HepG2 (cell line): ENCODE results near the gene ZMIZ1. TPM values are rescaled to one million over a fixed set of nuclear protein-coding genes. Genes with fewer than 3 reads are reported as not detected.

ENCODE experiments used
- ATAC-seq: fragments of 200-7000 bp; cut with Tn5 transposase; 3 replicates; pipeline ENCODE4 v1.9.1; 2020; ENCODE audit warnings: mild to moderate bottlenecking, moderate library complexity
- BruUV-seq: library from RNA; stranded (reverse); fragments of 400-500 nt; replicated peaks from 2 replicates; lab custom pipeline; 2021; lab: Mats Ljungman, UMichigan
- CTCF ChIA-PET: fragments of 300-600 bp; formaldehyde crosslinking; extraction: SDS; loops from one replicate; lab custom pipeline; 2021; ENCODE audit warnings: low total read pairs, inconsistent platforms, low intra/inter-chr PET ratio; lab: Yijun Ruan, JAX
- POLR2A ChIA-PET: fragments of 350-600 bp; sonication (Branson Sonifier 250); formaldehyde crosslinking; loops from one replicate; lab custom pipeline; 2020; ENCODE audit warnings: antibody characterized with exemption, inconsistent platforms; lab: Yijun Ruan, JAX
- DNase-seq: peaks from one replicate; pipeline ENCODE4 v3.0.0-alpha.2; 2015; ENCODE audit warnings: low spot score
- FAIRE-seq: peaks from 3 replicates; lab custom pipeline; 2011; peaks lifted over from hg19 to GRCh38; lab: Jason Lieb, UNC
- H2AFZ ChIP-seq: one replicate; pipeline ENCODE4 v1.6.1; 2011; ENCODE audit warnings: low read length, inconsistent platforms
- H3K27ac ChIP-seq: fragments of 300-600 bp; 3 replicates; pipeline ENCODE4 v1.8.0; 2011; ENCODE audit warnings: mixed run types, mild to moderate bottlenecking, mixed read lengths, low read length, inconsistent platforms; ENCODE audit not compliant: insufficient read depth; ENCODE audit errors: extremely low read length
- H3K27me3 ChIP-seq, 2 experiments: fragments of 200-600 bp in 1 of 2; 2 replicates in 1 of 2; 3 replicates in 1 of 2; pipeline versions ENCODE4 v1.6.0 to v1.8.0; 2011; ENCODE audit warnings: low read length in 2 of 2, mild to moderate bottlenecking in 2 of 2, moderate library complexity in 2 of 2, inconsistent platforms in 1 of 2; ENCODE audit not compliant: insufficient read depth in 2 of 2, control insufficient read depth in 1 of 2
- H3K36me3 ChIP-seq, 2 experiments: fragments of 200-600 bp in 1 of 2; replicated peaks in 1 of 2; 2 replicates in 1 of 2; 3 replicates in 1 of 2; pipeline versions ENCODE4 v1.5.1 to v1.8.0; 2011; ENCODE audit warnings: low read length in 2 of 2, inconsistent platforms in 1 of 2; ENCODE audit not compliant: insufficient read depth in 2 of 2, control insufficient read depth in 1 of 2
- H3K4me1 ChIP-seq: 2 replicates; pipeline ENCODE4 v1.5.1; 2012; ENCODE audit warnings: low read length, inconsistent platforms; ENCODE audit not compliant: insufficient read depth
- H3K4me2 ChIP-seq: 2 replicates; pipeline ENCODE4 v1.6.0; 2011; ENCODE audit warnings: low read depth, low read length, inconsistent platforms
- H3K4me3 ChIP-seq, 3 experiments: fragments of 200-600 bp in 1 of 3; sonication (generic), shearing (Covaris generic) in 1 of 3; replicated peaks in 1 of 3; 2 replicates each; pipeline ENCODE4 v1.5.1; 2011 to 2016; ENCODE audit warnings: low read length in 3 of 3, inconsistent platforms in 2 of 3, low read depth in 2 of 3, mild to moderate bottlenecking in 2 of 3, control low read depth in 1 of 3, mixed read lengths in 1 of 3; ENCODE audit not compliant: insufficient read depth in 1 of 3
- H3K79me2 ChIP-seq: one replicate; pipeline ENCODE4 v1.6.1; 2011; ENCODE audit warnings: low read length, inconsistent platforms; ENCODE audit not compliant: insufficient read depth
- H3K9ac ChIP-seq: 2 replicates; pipeline ENCODE4 v1.6.0; 2011; ENCODE audit warnings: mild to moderate bottlenecking, low read depth, low read length, inconsistent platforms; ENCODE audit not compliant: insufficient read depth
- H3K9me3 ChIP-seq: 2 replicates; pipeline ENCODE4 v1.5.1; 2012; ENCODE audit warnings: mild to moderate bottlenecking, low read length
- H4K20me1 ChIP-seq: 2 replicates; pipeline ENCODE4 v1.6.0; 2011; ENCODE audit warnings: inconsistent platforms, mild to moderate bottlenecking, low read length, moderate library complexity; ENCODE audit not compliant: insufficient read depth
- PITX1 ChIP-seq: sonication (generic); formaldehyde crosslinking; IDR thresholded peaks from 2 replicates; pipeline ENCODE4 v1.5.1; 2020; ENCODE audit warnings: mild to moderate bottlenecking, missing genetic modification reagents
- SMAD3 ChIP-seq: sonication (generic); formaldehyde crosslinking; IDR thresholded peaks from 2 replicates; pipeline ENCODE4 v1.4.0; 2020; ENCODE audit warnings: missing genetic modification reagents
- ZBTB1 ChIP-seq: sonication (generic); formaldehyde crosslinking; IDR thresholded peaks from 2 replicates; pipeline ENCODE4 v1.4.0; 2020; ENCODE audit warnings: missing genetic modification reagents, borderline replicate concordance
- ZBTB8A ChIP-seq: sonication (generic); formaldehyde crosslinking; IDR thresholded peaks from 2 replicates; pipeline ENCODE4 v1.4.0; 2020; ENCODE audit warnings: mild to moderate bottlenecking, low read depth, missing genetic modification reagents, borderline replicate concordance
- ZNF629 ChIP-seq: sonication (generic); formaldehyde crosslinking; conservative IDR thresholded peaks from 2 replicates; pipeline ENCODE4 v1.5.0; 2020; ENCODE audit warnings: missing genetic modification reagents
- WGBS: methylation state at CpG from one replicate; pipeline ENCODE4 v1.1.6; 2017; ENCODE audit warnings: low lambda C conversion rate; 5-methylcytosine and 5-hydroxymethylcytosine counted together
- in situ Hi-C: cut with HindIII; loops from 2 replicates; pipeline ENCODE4 v1.10.0; 2017; ENCODE audit warnings: low pct_unique_long_range_greater_than_20kb; ENCODE audit not compliant: extremely low pct_ligation_motif_present
- intact Hi-C: fragments of 100-400 bp; cut with micrococcal nuclease; formaldehyde crosslinking; loops from one replicate; pipeline ENCODE4 v1.10.0; 2022; ENCODE audit not compliant: unreplicated experiment
- polyA plus RNA-seq, 8 experiments: library from polyadenylated mRNA; depleted of rRNA in 3 of 8; stranded (reverse) in 7 of 8; unstranded in 1 of 8; fragments of >200 nt; fragmentation: Illumina TruSeq in 4 of 8; extraction: Trizol in 4 of 8; gene quantifications; 2 replicates each; pipeline versions ENCODE4 v1.2.1 to v1.2.3, GENCODE V29; 2011 to 2016; ENCODE audit warnings: low read depth in 4 of 8, missing spikeins in 1 of 8, mixed read lengths in 1 of 8; ENCODE audit not compliant: insufficient read depth in 1 of 8
- total RNA-seq, 5 experiments: library from RNA; depleted of rRNA; stranded (reverse); fragments of >200 nt; fragmentation: Illumina TruSeq; extraction: Trizol; gene quantifications; 2 replicates each; pipeline ENCODE4 v1.2.3, GENCODE V29; 2016; ENCODE audit warnings: low read depth in 1 of 5
- TF ChIP-seq, protein P1 (sequence below): conservative IDR thresholded peaks from 2 replicates; pipeline ENCODE4 v1.6.1; 2018; ENCODE audit warnings: missing genetic modification reagents

Gene ZMIZ1
- total and polyA plus RNA-seq, 2 of the 13 experiments (the other 11 are each of a cell fraction or from before 2014, with no cell fraction given) = 5.3 to 10.2 TPM

DNA sequence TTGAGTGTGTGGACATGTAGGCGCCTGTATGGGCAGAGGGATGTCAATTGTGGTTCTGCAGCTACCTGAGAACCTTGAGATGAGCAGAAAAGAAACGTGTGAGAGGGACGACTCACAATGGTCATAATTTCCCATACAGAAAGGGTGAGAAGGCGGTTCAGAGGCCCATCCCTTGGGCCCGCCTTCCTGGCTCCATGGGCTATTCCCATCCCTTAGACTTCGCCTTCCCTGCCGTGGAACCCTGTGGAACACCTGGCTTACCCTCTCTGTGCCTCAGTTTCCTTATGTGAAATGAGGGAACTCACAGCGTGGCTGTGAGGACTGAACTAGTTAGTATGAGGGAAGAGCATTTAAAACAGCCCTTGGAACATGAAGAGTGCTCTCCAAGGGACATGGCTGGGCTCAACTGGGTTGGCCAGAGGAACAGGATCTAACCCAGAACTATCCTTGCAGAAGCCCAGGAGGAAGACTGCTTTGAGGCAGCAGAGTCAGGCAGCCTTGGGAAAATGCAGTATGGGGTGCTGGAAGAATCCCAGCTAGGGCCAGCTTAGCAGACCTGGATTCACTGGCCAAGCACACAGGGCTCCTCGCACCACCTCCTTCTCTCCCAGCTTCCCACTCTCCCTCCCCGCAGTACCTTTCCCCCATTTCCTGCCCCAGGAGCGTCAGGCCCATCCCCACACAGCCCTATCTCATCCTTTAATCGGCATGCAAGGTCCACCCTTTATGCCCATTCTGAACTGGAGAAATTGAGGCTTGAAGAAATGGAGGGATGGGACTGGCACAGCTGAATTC lies 11.1 kb upstream of the ZMIZ1 start:
- FAIRE-seq (no peak), DNase-seq (no peak), ATAC-seq (no peak)
- Histone ChIP-seq H3K9me3 (no peaks in the 10 kb centered on the region), H3K36me3 (no peaks in the 10 kb centered on the region), H3K9ac (no peak overlapping the region), H3K27me3 (no peaks in the 10 kb centered on the region; a peak in 1 of 5 replicates), H3K4me1 (peaks cover 99% of the 10 kb centered on the region), H3K79me2 (no peaks in the 10 kb centered on the region), H3K27ac (no peak overlapping the region), H3K4me2 (no peak overlapping the region), H2AFZ (no peak overlapping the region), H3K4me3 (no peak overlapping the region), H4K20me1 (no peaks in the 10 kb centered on the region)
- 78% methylated on average over 12 of the region's 12 CpGs for WGBS
- CTCF ChIA-PET = no interaction called here
- TF ChIP-seq, protein P1, sequence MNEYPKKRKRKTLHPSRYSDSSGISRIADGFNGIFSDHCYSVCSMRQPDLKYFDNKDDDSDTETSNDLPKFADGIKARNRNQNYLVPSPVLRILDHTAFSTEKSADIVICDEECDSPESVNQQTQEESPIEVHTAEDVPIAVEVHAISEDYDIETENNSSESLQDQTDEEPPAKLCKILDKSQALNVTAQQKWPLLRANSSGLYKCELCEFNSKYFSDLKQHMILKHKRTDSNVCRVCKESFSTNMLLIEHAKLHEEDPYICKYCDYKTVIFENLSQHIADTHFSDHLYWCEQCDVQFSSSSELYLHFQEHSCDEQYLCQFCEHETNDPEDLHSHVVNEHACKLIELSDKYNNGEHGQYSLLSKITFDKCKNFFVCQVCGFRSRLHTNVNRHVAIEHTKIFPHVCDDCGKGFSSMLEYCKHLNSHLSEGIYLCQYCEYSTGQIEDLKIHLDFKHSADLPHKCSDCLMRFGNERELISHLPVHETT (CRISPR knock-in tag) = no peak
- TF ChIP-seq ZBTB1 (CRISPR knock-in tag) (no peak), ZNF629 (CRISPR knock-in tag) (peak; percentile 31; the same call in 1 of the 2 replicates), ZBTB8A (CRISPR knock-in tag) (no peak), PITX1 (0 out of 2 replicates have a peak, but pooled peaks have one; percentile 10), SMAD3 (no peak)
- intact Hi-C loops (loop anchor here (2.0 to 10.0 kb wide), 2 partner anchors 83 to 283 kb away; no protein-coding TSS in a partner anchor), in situ Hi-C loops (no loop called here)
- POLR2A ChIA-PET = interaction anchor here (3.1 to 5.0 kb wide), 2 partner anchors 10 to 13 kb away, joined by 16 to 33 read pairs; partner anchors contain the start of gene ZMIZ1
- BruUV-seq = no TSS peak
